HUES6 (cell line): ENCODE results near the gene MACF1.
A peak's percentile ranks its signal among the peaks of the same experiment; 100 is the strongest.

ENCODE experiments used
- H3K27ac ChIP-seq: 2 replicates; pipeline ENCODE4 v1.7.0; 2013; ENCODE audit warnings: low read depth, mild to moderate bottlenecking, low read length, inconsistent platforms
- H3K27me3 ChIP-seq: 2 replicates; pipeline ENCODE4 v1.6.1; 2013; ENCODE audit warnings: low read length; ENCODE audit not compliant: control insufficient read depth, insufficient read depth
- H3K36me3 ChIP-seq: 2 replicates; pipeline ENCODE4 v1.6.1; 2013; ENCODE audit warnings: low read length; ENCODE audit not compliant: control insufficient read depth, insufficient read depth
- H3K4me1 ChIP-seq: 2 replicates; pipeline ENCODE4 v1.6.1; 2013; ENCODE audit warnings: low read length; ENCODE audit not compliant: control insufficient read depth, insufficient read depth
- H3K4me3 ChIP-seq: 2 replicates; pipeline ENCODE4 v1.5.1; 2013; ENCODE audit warnings: low read depth, low read length
- H3K9ac ChIP-seq: one replicate; pipeline ENCODE4 v1.6.1; 2013; ENCODE audit warnings: mild to moderate bottlenecking, low read length
- H3K9me3 ChIP-seq: 2 replicates; pipeline ENCODE4 v1.6.1; 2013; ENCODE audit warnings: low read depth, low read length; ENCODE audit not compliant: control insufficient read depth, insufficient read depth

Gene MACF1

GRCh38 chr1:39410915-39411436 is 206.5 kb downstream of the MACF1 start:
- Histone ChIP-seq H3K27ac (no peak overlapping the region), H3K9ac (peak overlapping the region; percentile 74), H3K4me1 (peaks cover 46% of the 10 kb centered on the region), H3K27me3 (no peaks in the 10 kb centered on the region), H3K4me3 (peak overlapping the region; percentile 57), H3K9me3 (no peaks in the 10 kb centered on the region), H3K36me3 (peaks cover 38% of the 10 kb centered on the region)

GRCh38 chr1:39411526-39412478 is 207.3 kb downstream of the MACF1 start:
- Histone ChIP-seq H3K36me3 (peaks cover 44% of the 10 kb centered on the region), H3K27me3 (no peaks in the 10 kb centered on the region), H3K4me1 (peaks cover 45% of the 10 kb centered on the region), H3K27ac (no peak overlapping the region), H3K4me3 (peak overlapping the region; percentile 57), H3K9me3 (no peaks in the 10 kb centered on the region), H3K9ac (peak overlapping the region; percentile 29)

- H3K9me3 ChIP-seq, result no peaks in the 10 kb centered on the region
- H3K4me1 ChIP-seq, result peaks cover 35% of the 10 kb centered on the region
- no peak overlapping the region for H3K4me3 ChIP-seq
- peaks cover 48% of the 10 kb centered on the region for H3K36me3 ChIP-seq
- no peak overlapping the region for H3K9ac ChIP-seq
- H3K27ac ChIP-seq, result no peak overlapping the region
- H3K27me3 ChIP-seq, result no peaks in the 10 kb centered on the region
These were observed 208.4 kb downstream of the MACF1 start for GRCh38 chr1:39412892-39413291.

GRCh38 chr1:39413902-39414528 is 209.5 kb downstream of the MACF1 start:
- Histone ChIP-seq H3K9ac (no peak overlapping the region), H3K4me3 (peak overlapping the region; percentile 34), H3K27ac (no peak overlapping the region), H3K9me3 (no peaks in the 10 kb centered on the region), H3K4me1 (peaks cover 34% of the 10 kb centered on the region), H3K27me3 (no peaks in the 10 kb centered on the region), H3K36me3 (peaks cover 55% of the 10 kb centered on the region)

GRCh38 chr1:39415553-39415952 is 211.1 kb downstream of the MACF1 start:
- Histone ChIP-seq H3K27ac (no peak overlapping the region), H3K4me3 (no peak overlapping the region; the same call in 1 of the 2 replicates), H3K27me3 (no peaks in the 10 kb centered on the region), H3K36me3 (peaks cover 56% of the 10 kb centered on the region), H3K4me1 (peaks cover 26% of the 10 kb centered on the region), H3K9ac (no peak overlapping the region), H3K9me3 (no peaks in the 10 kb centered on the region)

- H3K4me1 ChIP-seq, result peaks cover 17% of the 10 kb centered on the region; the same call in 1 of the 2 replicates
- no peaks in the 10 kb centered on the region for H3K27me3 ChIP-seq
- no peaks in the 10 kb centered on the region for H3K9me3 ChIP-seq
- H3K4me3 ChIP-seq, result no peak overlapping the region
- peaks cover 54% of the 10 kb centered on the region for H3K36me3 ChIP-seq
- H3K9ac ChIP-seq, result no peak overlapping the region
- H3K27ac ChIP-seq, result no peak overlapping the region
These were observed 212.1 kb downstream of the MACF1 start for GRCh38 chr1:39416609-39417008.

- Histone ChIP-seq H3K4me1 (peaks cover 14% of the 10 kb centered on the region; the same call in 1 of the 2 replicates), H3K27ac (no peak overlapping the region), H3K36me3 (peaks cover 53% of the 10 kb centered on the region), H3K9me3 (no peaks in the 10 kb centered on the region), H3K27me3 (no peaks in the 10 kb centered on the region), H3K4me3 (no peak overlapping the region), H3K9ac (no peak overlapping the region)
These were observed 213.7 kb downstream of the MACF1 start for GRCh38 chr1:39418236-39418635.

- H3K4me3 ChIP-seq, result no peak overlapping the region
- H3K36me3 ChIP-seq, result peaks cover 67% of the 10 kb centered on the region
- H3K27me3 ChIP-seq, result no peaks in the 10 kb centered on the region
- no peaks in the 10 kb centered on the region for H3K9me3 ChIP-seq
- peaks cover 6% of the 10 kb centered on the region; the same call in 1 of the 2 replicates for H3K4me1 ChIP-seq
- no peak overlapping the region for H3K27ac ChIP-seq
- no peak overlapping the region for H3K9ac ChIP-seq
These were observed 216.0 kb downstream of the MACF1 start for GRCh38 chr1:39420493-39420892.

GRCh38 chr1:39422614-39423013 is 218.1 kb downstream of the MACF1 start:
- Histone ChIP-seq H3K9ac (no peak overlapping the region), H3K27me3 (no peaks in the 10 kb centered on the region), H3K36me3 (peaks cover 73% of the 10 kb centered on the region), H3K9me3 (no peaks in the 10 kb centered on the region), H3K4me1 (no peaks in the 10 kb centered on the region), H3K4me3 (no peak overlapping the region), H3K27ac (no peak overlapping the region)

- peaks cover 87% of the 10 kb centered on the region for H3K36me3 ChIP-seq
- no peaks in the 10 kb centered on the region for H3K4me1 ChIP-seq
- no peak overlapping the region for H3K4me3 ChIP-seq
- H3K9ac ChIP-seq, result no peak overlapping the region
- no peaks in the 10 kb centered on the region for H3K9me3 ChIP-seq
- no peak overlapping the region for H3K27ac ChIP-seq
- no peaks in the 10 kb centered on the region for H3K27me3 ChIP-seq
These were observed 220.7 kb downstream of the MACF1 start for GRCh38 chr1:39425151-39425550.

- H3K9me3 ChIP-seq, result no peaks in the 10 kb centered on the region
- H3K27ac ChIP-seq, result no peak overlapping the region
- H3K4me3 ChIP-seq, result no peak overlapping the region
- peaks cover 90% of the 10 kb centered on the region for H3K36me3 ChIP-seq
- no peaks in the 10 kb centered on the region for H3K4me1 ChIP-seq
- H3K9ac ChIP-seq, result no peak overlapping the region
- no peaks in the 10 kb centered on the region for H3K27me3 ChIP-seq
These were observed 221.1 kb downstream of the MACF1 start for GRCh38 chr1:39425634-39426033.
